Stomach (tissue), 4 donors: ENCODE data around the gene DDX31.

Source experiments
- CTCF ChIP-seq, 7 experiments: fragments of 450-650 bp in 4 of 7; fragments of 200-600 bp in 3 of 7; sonication (generic) in 3 of 7; IDR thresholded peaks; one replicate each; pipeline ENCODE4 v1.5.1; 2016 to 2019; ENCODE audit warnings: antibody characterized with exemption in 7 of 7, control low read depth in 2 of 7, mild to moderate bottlenecking in 1 of 7
- EP300 ChIP-seq: sonication (generic); formaldehyde crosslinking; IDR thresholded peaks from one replicate; pipeline ENCODE4 v1.6.1; 2017; ENCODE audit warnings: antibody characterized with exemption
- POLR2A ChIP-seq, 4 donors: fragments of 450-650 bp; IDR thresholded peaks; one replicate each; pipeline ENCODE4 v1.6.1; 2016; ENCODE audit warnings: antibody characterized with exemption in 4 of 4, control low read depth in 2 of 4, mild to moderate bottlenecking in 1 of 4, moderate library complexity in 1 of 4
- POLR2AphosphoS5 ChIP-seq, 3 donors: sonication (generic); formaldehyde crosslinking; IDR thresholded peaks; one replicate each; pipeline ENCODE4 v1.6.1; 2016; ENCODE audit warnings: antibody characterized with exemption in 3 of 3

GRCh38 chr9:132647355-132647754, 22.4 kb downstream of the DDX31 start:
- TF ChIP-seq CTCF (IDR thresholded peaks at IDR 0.05) = no peak
- no peak for TF ChIP-seq POLR2A (IDR thresholded peaks at IDR 0.05)
- no peak for TF ChIP-seq POLR2AphosphoS5 (IDR thresholded peaks at IDR 0.05)
- no peak for TF ChIP-seq EP300
